HCT116 (cell line): Measurements from ENCODE around the gene TFIP11. TPM values are rescaled to one million over a fixed set of nuclear protein-coding genes. Genes with fewer than 3 reads are reported as not detected.

Source experiments
- ATAC-seq: fragments of 200-7000 bp; cut with Tn5 transposase; 2 replicates; pipeline ENCODE4 v1.9.1; 2020; ENCODE audit warnings: mild to moderate bottlenecking, moderate library complexity
- BruUV-seq: library from RNA; stranded (reverse); fragments of 400-500 nt; replicated peaks from 2 replicates; lab custom pipeline; 2021; lab: Mats Ljungman, UMichigan
- CTCF ChIA-PET: fragments of 300-600 bp; sonication (Branson Sonifier 250); formaldehyde crosslinking; loops from one replicate; lab custom pipeline; 2021; ENCODE audit warnings: antibody characterized with exemption; lab: Charles Lee
- POLR2A ChIA-PET: fragments of 300-600, 350-600 bp; sonication (Branson Sonifier 250); formaldehyde crosslinking; loops from one replicate; lab custom pipeline; 2021; ENCODE audit warnings: antibody characterized with exemption; lab: Charles Lee
- RAD21 ChIA-PET, 2 experiments: fragments of 300-600 bp; sonication (Branson Sonifier 250); formaldehyde crosslinking; loops; one replicate each; lab custom pipeline; 2023; ENCODE audit warnings: low total read pairs in 2 of 2; ENCODE audit not compliant: uncharacterized antibody in 2 of 2, unreplicated experiment in 2 of 2, low non-redundant PET in 1 of 2; lab: Charles Lee
- DNase-seq: peaks from one replicate; pipeline ENCODE4 v3.0.0-alpha.2; 2010; ENCODE audit warnings: low read depth, low spot score
- H2AFZ ChIP-seq: fragments of 200-600 bp; shearing (Covaris generic), sonication (generic); 2 replicates; pipeline ENCODE4 v1.6.1; 2017; ENCODE audit warnings: low read depth, mixed run types, mixed read lengths, antibody characterized with exemption, low read length; ENCODE audit not compliant: poor library complexity, severe bottlenecking
- H3K27ac ChIP-seq: 2 replicates; pipeline ENCODE4 v1.5.1; 2012; ENCODE audit warnings: low read depth, low read length
- H3K27me3 ChIP-seq: fragments of 200-600 bp; sonication (generic); 2 replicates; pipeline ENCODE4 v1.6.1; 2016; ENCODE audit warnings: mixed run types, low read length, mixed read lengths; ENCODE audit not compliant: insufficient read depth
- H3K36me3 ChIP-seq, 2 experiments: fragments of 200-500 bp in 1 of 2; fragments of 200-600 bp in 1 of 2; sonication (Bioruptor generic) in 1 of 2; sonication (generic) in 1 of 2; 2 replicates each; pipeline versions ENCODE4 v1.5.1 to v1.6.1; 2014 to 2016; ENCODE audit warnings: low read length in 2 of 2, inconsistent platforms in 1 of 2, mixed read lengths in 1 of 2, mixed run types in 1 of 2; ENCODE audit not compliant: insufficient read depth in 2 of 2, control insufficient read depth in 1 of 2
- H3K4me1 ChIP-seq, 2 experiments: fragments of 200-600 bp in 1 of 2; sonication (generic) in 1 of 2; 2 replicates each; pipeline versions ENCODE4 v1.5.1 to v1.6.1; 2012 to 2017; ENCODE audit warnings: low read length in 2 of 2, inconsistent platforms in 1 of 2, mild to moderate bottlenecking in 1 of 2, mixed read lengths in 1 of 2, mixed run types in 1 of 2, moderate library complexity in 1 of 2; ENCODE audit not compliant: insufficient read depth in 2 of 2, control insufficient read depth in 1 of 2
- H3K4me2 ChIP-seq: fragments of 200-600 bp; sonication (generic); 2 replicates; pipeline ENCODE4 v1.6.1; 2017; ENCODE audit warnings: mixed run types, low read length, mixed read lengths
- H3K4me3 ChIP-seq, 2 experiments: fragments of 200-600 bp in 1 of 2; sonication (generic) in 1 of 2; replicated peaks in 1 of 2; 2 replicates each; pipeline ENCODE4 v1.5.1; 2011 to 2016; ENCODE audit warnings: low read length in 2 of 2, control low read depth in 1 of 2, low read depth in 1 of 2, mild to moderate bottlenecking in 1 of 2, mixed read lengths in 1 of 2, mixed run types in 1 of 2
- H3K79me2 ChIP-seq: fragments of 200-600 bp; sonication (generic); 2 replicates; pipeline ENCODE4 v1.6.1; 2017; ENCODE audit warnings: mild to moderate bottlenecking, mixed run types, low read length, moderate library complexity, mixed read lengths; ENCODE audit not compliant: insufficient read depth
- H3K9ac ChIP-seq: fragments of 200-600 bp; sonication (generic); 2 replicates; pipeline ENCODE4 v1.6.1; 2016; ENCODE audit warnings: low read length, mixed read lengths
- H3K9me2 ChIP-seq: fragments of 200-600 bp; sonication (generic), shearing (Covaris generic); 2 replicates; pipeline ENCODE4 v1.6.1; 2017; ENCODE audit warnings: mixed run types, mild to moderate bottlenecking, moderate library complexity; ENCODE audit not compliant: insufficient read depth
- H3K9me3 ChIP-seq, 2 experiments: fragments of 200-500 bp in 1 of 2; fragments of 200-600 bp in 1 of 2; sonication (Bioruptor generic) in 1 of 2; sonication (generic) in 1 of 2; 2 replicates each; pipeline ENCODE4 v1.6.1; 2014 to 2017; ENCODE audit warnings: low read length in 2 of 2, mixed read lengths in 2 of 2, inconsistent platforms in 1 of 2, low read depth in 1 of 2, mild to moderate bottlenecking in 1 of 2, mixed run types in 1 of 2, moderate library complexity in 1 of 2; ENCODE audit not compliant: control insufficient read depth in 1 of 2, insufficient read depth in 1 of 2
- H4K20me1 ChIP-seq: fragments of 200-600 bp; sonication (generic), shearing (Covaris generic); 2 replicates; pipeline ENCODE4 v1.6.1; 2017; ENCODE audit warnings: mixed run types, mild to moderate bottlenecking, moderate library complexity; ENCODE audit not compliant: insufficient read depth
- EZH2phosphoT487 ChIP-seq: fragments of 200-600 bp; IDR thresholded peaks from 2 replicates; pipeline ENCODE4 v1.6.1; 2018; ENCODE audit warnings: antibody characterized with exemption, borderline replicate concordance
- FOSL1 ChIP-seq: IDR thresholded peaks from 2 replicates; pipeline ENCODE4 v1.6.1; 2012; ENCODE audit warnings: low read depth
- JUND ChIP-seq: IDR thresholded peaks from 2 replicates; pipeline ENCODE4 v1.6.1; 2012
- POLR2A ChIP-seq: IDR thresholded peaks from 2 replicates; pipeline ENCODE4 v1.7.0; 2011; ENCODE audit warnings: borderline replicate concordance; ENCODE audit not compliant: insufficient read depth, insufficient read length; ENCODE audit errors: extremely low read depth
- SIN3A ChIP-seq: IDR thresholded peaks from 2 replicates; pipeline ENCODE4 v1.6.1; 2012; ENCODE audit warnings: low read depth
- ZNF274 ChIP-seq: fragments of 200-500 bp; sonication (Bioruptor generic); IDR thresholded peaks from 2 replicates; pipeline ENCODE4 v1.6.1; 2014; ENCODE audit warnings: mild to moderate bottlenecking, low read depth, low read length, inconsistent platforms
- intact Hi-C: fragments of 100-400 bp; cut with micrococcal nuclease; formaldehyde crosslinking; loops from 2 replicates; pipeline ENCODE4 v1.10.0; 2022
- total RNA-seq: library from RNA; stranded (reverse); gene quantifications from one replicate; pipeline ENCODE4 v1.2.1, GENCODE V29; 2021; ENCODE audit not compliant: unreplicated experiment
- TF ChIP-seq, protein P1 (sequence below): IDR thresholded peaks from 2 replicates; pipeline ENCODE4 v1.6.1; 2012; ENCODE audit warnings: low read depth
- TF ChIP-seq, protein P2 (sequence below): IDR thresholded peaks from 2 replicates; pipeline ENCODE4 v1.6.1; 2011; ENCODE audit warnings: mild to moderate bottlenecking, low read length, moderate library complexity; ENCODE audit not compliant: insufficient replicate concordance; ENCODE audit errors: extremely low read depth
- TF ChIP-seq, protein P3 (sequence below): IDR thresholded peaks from 2 replicates; pipeline ENCODE4 v1.6.1; 2012

Gene TFIP11
- total RNA-seq, 1 experiment from 2014 or later, result 28.1 TPM

DNA sequence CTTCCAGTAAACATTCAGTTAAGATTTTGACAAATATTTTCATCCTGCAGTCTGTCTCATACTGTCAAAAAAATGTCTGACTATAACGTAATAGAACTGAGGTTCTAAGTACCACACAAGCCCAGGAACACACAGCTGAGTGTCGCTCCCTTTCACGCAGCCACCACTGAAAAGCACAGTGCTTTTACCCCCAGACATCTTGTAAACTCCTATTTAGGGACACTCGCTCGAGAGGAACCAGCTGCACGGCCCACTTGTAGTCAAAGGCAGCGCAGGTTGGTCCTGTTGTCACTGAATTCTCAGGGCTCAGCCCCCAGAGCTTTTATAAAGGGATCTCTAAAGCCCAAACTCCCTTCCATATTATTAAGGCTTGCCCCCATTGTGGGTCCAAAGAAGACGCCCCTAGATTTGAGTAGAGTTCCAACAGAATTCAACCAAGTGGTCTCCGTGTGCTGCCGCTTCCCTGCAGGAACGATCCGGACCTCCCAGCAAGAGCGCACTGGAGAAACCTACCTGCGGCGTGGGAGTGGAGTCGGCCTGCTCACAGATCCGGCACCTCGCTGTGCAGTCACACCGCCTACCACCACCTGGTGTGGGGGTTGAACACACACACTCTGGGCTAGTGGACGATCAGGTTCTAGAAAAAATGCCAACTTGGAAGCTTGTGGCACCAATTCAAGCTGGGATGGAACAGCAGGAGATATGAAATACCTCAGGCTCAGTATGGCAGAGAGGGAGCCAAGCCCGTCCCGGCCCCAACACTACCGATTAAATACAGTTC is 59.8 kb downstream of the TFIP11 start:
- no TSS peak for BruUV-seq
- intact Hi-C loops, result no loop called here
- no peak overlapping the region for H3K27ac ChIP-seq
- H3K9me3 ChIP-seq, result no peaks in the 10 kb centered on the region
- ChIA-PET CTCF (interaction anchor here (1.3 kb wide), 1 partner anchor 85 kb away, joined by 4 read pairs; no protein-coding TSS in a partner anchor), POLR2A (no interaction called here), RAD21 (no interaction called here)
- H2AFZ ChIP-seq, result no peak overlapping the region
- no peaks in the 10 kb centered on the region for H4K20me1 ChIP-seq
- H3K4me2 ChIP-seq, result no peak overlapping the region
- H3K79me2 ChIP-seq, result no peaks in the 10 kb centered on the region
- TF ChIP-seq POLR2A (no peak), ZNF274 (no peak), EZH2phosphoT487 (no peak), FOSL1 (no peak), JUND (no peak), SIN3A (no peak)
- TF ChIP-seq, protein P1, sequence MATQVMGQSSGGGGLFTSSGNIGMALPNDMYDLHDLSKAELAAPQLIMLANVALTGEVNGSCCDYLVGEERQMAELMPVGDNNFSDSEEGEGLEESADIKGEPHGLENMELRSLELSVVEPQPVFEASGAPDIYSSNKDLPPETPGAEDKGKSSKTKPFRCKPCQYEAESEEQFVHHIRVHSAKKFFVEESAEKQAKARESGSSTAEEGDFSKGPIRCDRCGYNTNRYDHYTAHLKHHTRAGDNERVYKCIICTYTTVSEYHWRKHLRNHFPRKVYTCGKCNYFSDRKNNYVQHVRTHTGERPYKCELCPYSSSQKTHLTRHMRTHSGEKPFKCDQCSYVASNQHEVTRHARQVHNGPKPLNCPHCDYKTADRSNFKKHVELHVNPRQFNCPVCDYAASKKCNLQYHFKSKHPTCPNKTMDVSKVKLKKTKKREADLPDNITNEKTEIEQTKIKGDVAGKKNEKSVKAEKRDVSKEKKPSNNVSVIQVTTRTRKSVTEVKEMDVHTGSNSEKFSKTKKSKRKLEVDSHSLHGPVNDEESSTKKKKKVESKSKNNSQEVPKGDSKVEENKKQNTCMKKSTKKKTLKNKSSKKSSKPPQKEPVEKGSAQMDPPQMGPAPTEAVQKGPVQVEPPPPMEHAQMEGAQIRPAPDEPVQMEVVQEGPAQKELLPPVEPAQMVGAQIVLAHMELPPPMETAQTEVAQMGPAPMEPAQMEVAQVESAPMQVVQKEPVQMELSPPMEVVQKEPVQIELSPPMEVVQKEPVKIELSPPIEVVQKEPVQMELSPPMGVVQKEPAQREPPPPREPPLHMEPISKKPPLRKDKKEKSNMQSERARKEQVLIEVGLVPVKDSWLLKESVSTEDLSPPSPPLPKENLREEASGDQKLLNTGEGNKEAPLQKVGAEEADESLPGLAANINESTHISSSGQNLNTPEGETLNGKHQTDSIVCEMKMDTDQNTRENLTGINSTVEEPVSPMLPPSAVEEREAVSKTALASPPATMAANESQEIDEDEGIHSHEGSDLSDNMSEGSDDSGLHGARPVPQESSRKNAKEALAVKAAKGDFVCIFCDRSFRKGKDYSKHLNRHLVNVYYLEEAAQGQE, result no peak
- TF ChIP-seq, protein P2, sequence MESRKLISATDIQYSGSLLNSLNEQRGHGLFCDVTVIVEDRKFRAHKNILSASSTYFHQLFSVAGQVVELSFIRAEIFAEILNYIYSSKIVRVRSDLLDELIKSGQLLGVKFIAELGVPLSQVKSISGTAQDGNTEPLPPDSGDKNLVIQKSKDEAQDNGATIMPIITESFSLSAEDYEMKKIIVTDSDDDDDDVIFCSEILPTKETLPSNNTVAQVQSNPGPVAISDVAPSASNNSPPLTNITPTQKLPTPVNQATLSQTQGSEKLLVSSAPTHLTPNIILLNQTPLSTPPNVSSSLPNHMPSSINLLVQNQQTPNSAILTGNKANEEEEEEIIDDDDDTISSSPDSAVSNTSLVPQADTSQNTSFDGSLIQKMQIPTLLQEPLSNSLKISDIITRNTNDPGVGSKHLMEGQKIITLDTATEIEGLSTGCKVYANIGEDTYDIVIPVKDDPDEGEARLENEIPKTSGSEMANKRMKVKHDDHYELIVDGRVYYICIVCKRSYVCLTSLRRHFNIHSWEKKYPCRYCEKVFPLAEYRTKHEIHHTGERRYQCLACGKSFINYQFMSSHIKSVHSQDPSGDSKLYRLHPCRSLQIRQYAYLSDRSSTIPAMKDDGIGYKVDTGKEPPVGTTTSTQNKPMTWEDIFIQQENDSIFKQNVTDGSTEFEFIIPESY, result no peak
- TF ChIP-seq, protein P3, sequence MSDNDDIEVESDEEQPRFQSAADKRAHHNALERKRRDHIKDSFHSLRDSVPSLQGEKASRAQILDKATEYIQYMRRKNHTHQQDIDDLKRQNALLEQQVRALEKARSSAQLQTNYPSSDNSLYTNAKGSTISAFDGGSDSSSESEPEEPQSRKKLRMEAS, result no peak
- H3K36me3 ChIP-seq, result peaks cover 3 to 7% of the 10 kb centered on the region in 2 experiments; a peak in 3 of 4 replicates
- no peak overlapping the region for H3K4me3 ChIP-seq
- H3K27me3 ChIP-seq, result no peaks in the 10 kb centered on the region
- H3K4me1 ChIP-seq, result no peaks in the 10 kb centered on the region
- H3K9me2 ChIP-seq, result no peaks in the 10 kb centered on the region
- DNase-seq, result no peak
- no peak overlapping the region for H3K9ac ChIP-seq
- ATAC-seq, result no peak
